Fibroblast of the aortic adventitia (primary cell): ENCODE results near the gene SOX2. TPM values are rescaled to one million over a fixed set of nuclear protein-coding genes. Genes with fewer than 3 reads are reported as not detected.

ENCODE experiments used
- DNase-seq: peaks from one replicate; pipeline ENCODE4 v3.0.0-alpha.2; 2010; ENCODE audit warnings: low read depth
- H3K4me3 ChIP-seq: 2 replicates; pipeline ENCODE4 v1.5.1; 2011; ENCODE audit warnings: low read depth, mild to moderate bottlenecking, control low read depth, low read length, moderate library complexity
- total RNA-seq: library from RNA; depleted of rRNA; stranded (reverse); fragments of >200 nt; gene quantifications from 2 replicates; pipeline ENCODE4 v1.2.3, GENCODE V29; 2012; ENCODE audit warnings: low replicate concordance
- TF ChIP-seq, protein P1 (sequence below): IDR thresholded peaks from 2 replicates; pipeline ENCODE4 v1.5.1; 2011; ENCODE audit warnings: mild to moderate bottlenecking, low read length, control low read depth, inconsistent platforms; ENCODE audit not compliant: insufficient read depth

The SOX2 gene
- total RNA-seq, 1 donor = not detected

DNA sequence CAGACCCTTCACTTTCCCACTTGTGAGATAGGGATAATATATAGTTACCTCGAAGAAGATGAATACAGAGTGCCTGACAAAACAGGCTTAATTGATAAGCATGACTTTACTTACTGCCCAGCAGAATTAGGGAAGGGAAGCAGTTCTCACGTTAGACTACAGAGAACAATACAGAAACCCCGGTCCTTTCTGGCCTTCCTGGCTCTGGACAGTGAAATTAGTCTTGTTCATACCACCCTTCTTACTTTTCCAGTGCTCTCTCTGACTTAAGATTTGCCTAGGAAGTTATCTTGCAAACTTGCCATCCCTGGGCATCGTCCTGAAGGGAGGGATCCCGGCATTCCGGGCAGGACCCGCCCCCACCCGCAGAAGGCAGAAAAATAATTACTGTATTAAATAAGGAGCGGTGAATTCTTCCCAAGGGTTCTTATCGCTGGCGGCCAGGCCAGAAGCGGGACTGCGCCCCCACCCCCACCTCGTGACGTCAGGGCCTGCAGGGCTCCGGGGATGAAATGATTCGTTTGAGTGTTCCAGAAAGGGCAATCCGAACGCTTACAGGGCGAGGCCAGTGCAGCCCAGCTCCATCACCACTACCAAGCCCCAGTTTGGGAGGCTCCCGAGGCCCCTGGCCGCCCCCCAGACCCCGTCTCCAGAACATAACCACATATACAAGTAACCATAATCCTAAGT lies 8.4 kb downstream of the SOX2 start:
- TF ChIP-seq, protein P1, sequence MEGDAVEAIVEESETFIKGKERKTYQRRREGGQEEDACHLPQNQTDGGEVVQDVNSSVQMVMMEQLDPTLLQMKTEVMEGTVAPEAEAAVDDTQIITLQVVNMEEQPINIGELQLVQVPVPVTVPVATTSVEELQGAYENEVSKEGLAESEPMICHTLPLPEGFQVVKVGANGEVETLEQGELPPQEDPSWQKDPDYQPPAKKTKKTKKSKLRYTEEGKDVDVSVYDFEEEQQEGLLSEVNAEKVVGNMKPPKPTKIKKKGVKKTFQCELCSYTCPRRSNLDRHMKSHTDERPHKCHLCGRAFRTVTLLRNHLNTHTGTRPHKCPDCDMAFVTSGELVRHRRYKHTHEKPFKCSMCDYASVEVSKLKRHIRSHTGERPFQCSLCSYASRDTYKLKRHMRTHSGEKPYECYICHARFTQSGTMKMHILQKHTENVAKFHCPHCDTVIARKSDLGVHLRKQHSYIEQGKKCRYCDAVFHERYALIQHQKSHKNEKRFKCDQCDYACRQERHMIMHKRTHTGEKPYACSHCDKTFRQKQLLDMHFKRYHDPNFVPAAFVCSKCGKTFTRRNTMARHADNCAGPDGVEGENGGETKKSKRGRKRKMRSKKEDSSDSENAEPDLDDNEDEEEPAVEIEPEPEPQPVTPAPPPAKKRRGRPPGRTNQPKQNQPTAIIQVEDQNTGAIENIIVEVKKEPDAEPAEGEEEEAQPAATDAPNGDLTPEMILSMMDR = no peak
- H3K4me3 ChIP-seq = no peak overlapping the region
- DNase-seq = no peak

DNA sequence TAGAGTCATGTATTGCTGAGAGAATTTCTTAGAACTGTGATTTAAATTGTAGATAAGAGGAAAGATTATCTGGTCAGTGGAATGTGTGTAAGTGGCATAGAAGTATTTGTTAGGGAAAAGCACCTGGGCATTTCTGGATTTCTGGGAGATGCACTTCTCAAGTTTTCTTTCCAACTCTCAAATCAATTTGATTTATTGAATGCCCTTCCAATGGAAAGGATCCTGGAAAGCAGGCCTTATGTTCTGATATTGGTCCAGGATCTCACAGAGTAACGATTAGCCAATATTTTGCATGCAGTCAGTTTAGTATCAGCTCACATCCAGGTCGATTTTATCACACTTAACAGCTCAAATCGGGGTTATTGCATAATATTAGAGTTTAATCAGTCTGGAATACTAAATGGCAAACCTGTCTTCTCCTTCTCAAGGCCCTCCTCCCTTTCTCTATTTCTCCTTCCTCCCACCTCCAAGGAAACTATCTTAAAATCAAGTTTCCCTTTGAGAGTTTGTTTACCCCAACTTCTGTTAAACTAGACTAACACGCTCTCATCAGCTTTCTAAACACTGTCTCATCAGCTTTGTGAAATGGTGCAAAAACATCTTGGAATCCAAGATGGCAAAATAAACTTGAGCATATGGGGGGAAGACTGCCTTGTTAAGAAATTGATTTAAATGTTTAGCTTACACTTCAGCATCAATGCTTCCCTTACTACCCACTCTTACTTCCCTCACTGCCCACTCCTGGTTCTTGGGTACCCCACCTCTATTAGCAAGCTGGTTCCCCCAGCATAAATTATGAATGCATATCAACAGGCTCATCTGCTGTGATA lies 9.5 kb downstream of the SOX2 start:
- TF ChIP-seq, protein P1 = no peak
- DNase-seq = no peak
- H3K4me3 ChIP-seq = no peak overlapping the region

- TF ChIP-seq, protein P1 = no peak
- H3K4me3 ChIP-seq = no peak overlapping the region
- no peak for DNase-seq
Observed at GRCh38 chr3:181722156-181722555, 10.4 kb downstream of the SOX2 start.

- H3K4me3 ChIP-seq = no peak overlapping the region
- DNase-seq = no peak
- TF ChIP-seq, protein P1 = no peak
Observed at GRCh38 chr3:181722766-181723425, 11.2 kb downstream of the SOX2 start.

DNA sequence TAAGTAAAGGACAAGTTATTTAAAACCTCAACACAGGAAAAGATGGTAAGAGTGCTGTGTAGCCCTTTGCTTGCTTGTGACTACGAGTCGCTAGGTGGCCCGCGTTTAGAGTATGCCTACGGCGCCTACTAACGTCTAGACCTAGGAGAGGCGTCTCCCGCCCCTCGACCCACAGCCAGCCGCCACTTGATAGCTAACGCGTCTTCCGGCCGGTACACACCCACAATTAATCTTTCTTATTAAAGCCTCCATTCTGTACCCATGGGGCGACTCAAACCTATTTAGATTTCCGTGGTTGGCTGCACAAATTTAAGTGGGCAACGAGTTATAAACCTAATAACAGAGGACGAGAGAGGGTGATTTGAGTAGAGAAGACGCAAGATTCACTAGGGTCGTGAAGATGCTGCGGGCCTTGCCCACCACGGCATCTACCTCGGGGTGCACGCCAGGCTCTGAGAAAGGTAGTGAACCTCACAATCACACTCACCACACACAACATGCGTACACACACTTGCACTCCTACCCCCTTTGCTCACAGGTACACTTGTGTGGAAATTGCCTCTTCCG lies 12.0 kb downstream of the SOX2 start:
- TF ChIP-seq, protein P1 = no peak
- H3K4me3 ChIP-seq = no peak overlapping the region
- no peak for DNase-seq

DNA sequence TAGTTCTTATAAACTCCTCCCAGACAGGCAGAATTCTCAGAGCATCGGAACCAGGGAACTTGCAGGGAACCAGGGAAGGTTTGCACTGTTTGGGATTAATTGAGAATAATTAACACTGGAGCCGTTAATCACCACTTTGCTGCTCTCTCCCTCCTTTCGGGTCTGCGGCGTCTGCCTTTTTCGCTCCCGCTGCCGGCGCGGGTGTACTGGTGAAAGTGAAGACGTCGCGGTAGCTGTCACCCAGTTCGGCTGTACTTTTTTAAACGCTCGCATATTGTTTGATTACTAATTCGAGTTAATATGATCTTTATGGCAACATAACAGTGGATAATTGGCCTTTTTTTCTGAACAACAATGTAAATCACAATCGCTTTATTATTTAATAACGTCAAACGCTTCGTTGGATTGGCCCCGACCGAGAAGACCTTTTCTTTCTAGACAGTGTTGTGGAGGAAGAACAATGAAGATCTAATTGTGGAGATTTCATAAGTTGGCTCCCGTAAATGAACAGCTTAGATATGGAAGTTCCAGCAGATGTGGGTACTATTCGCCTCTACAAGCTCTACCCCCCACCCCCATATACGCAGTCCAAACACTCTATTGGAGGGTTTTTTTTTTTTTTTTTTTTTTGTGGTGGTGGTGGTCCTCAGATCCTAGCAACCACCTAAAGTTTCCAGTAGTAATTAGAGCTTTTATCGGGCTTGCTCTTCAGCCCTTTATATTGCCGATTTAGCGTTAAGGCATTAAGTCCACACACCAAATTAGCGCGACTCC lies 12.7 kb downstream of the SOX2 start:
- no peak overlapping the region for H3K4me3 ChIP-seq
- TF ChIP-seq, protein P1 = no peak
- DNase-seq = no peak
